Endothelial cell (in vitro differentiated cells): ENCODE results near the gene TMEM52. TPM values are rescaled to one million over a fixed set of nuclear protein-coding genes. Genes with fewer than 3 reads are reported as not detected.
A peak's percentile ranks its signal among the peaks of the same experiment; 100 is the strongest.

Experiments used
- DNase-seq: peaks from one replicate; pipeline ENCODE4 v3.0.0; 2021; ENCODE audit warnings: low spot score
- H3K27ac Mint-ChIP-seq: one replicate; pipeline ENCODE4 v1.8.0; 2021; ENCODE audit warnings: mixed read lengths, inconsistent platforms; ENCODE audit not compliant: unreplicated experiment
- H3K27me3 Mint-ChIP-seq: one replicate; pipeline ENCODE4 v1.8.0; 2021; ENCODE audit warnings: mild to moderate bottlenecking, moderate library complexity, mixed read lengths, inconsistent platforms; ENCODE audit not compliant: unreplicated experiment
- H3K36me3 Mint-ChIP-seq: one replicate; pipeline ENCODE4 v1.8.0; 2021; ENCODE audit warnings: mild to moderate bottlenecking, low read depth, mixed read lengths, inconsistent platforms; ENCODE audit not compliant: unreplicated experiment
- H3K4me1 Mint-ChIP-seq: one replicate; pipeline ENCODE4 v1.8.0; 2021; ENCODE audit warnings: mild to moderate bottlenecking, mixed read lengths, inconsistent platforms; ENCODE audit not compliant: unreplicated experiment
- H3K4me3 Mint-ChIP-seq: one replicate; pipeline ENCODE4 v1.8.0; 2021; ENCODE audit warnings: mild to moderate bottlenecking, mixed read lengths, inconsistent platforms; ENCODE audit not compliant: unreplicated experiment
- H3K9me3 Mint-ChIP-seq: one replicate; pipeline ENCODE4 v1.8.0; 2021; ENCODE audit warnings: mixed read lengths, inconsistent platforms; ENCODE audit not compliant: unreplicated experiment
- CTCF ChIP-seq: fragments of 200-600 bp; sonication (generic); IDR thresholded peaks from one replicate; pipeline ENCODE4 v1.5.0; 2021; ENCODE audit warnings: antibody characterized with exemption; ENCODE audit not compliant: unreplicated experiment
- total RNA-seq: library from RNA; stranded (reverse); fragmentation: NEBNext Ultra II Directional; extraction: Animal tissue kit (Norgen Biotek cat#: 25700); gene quantifications from one replicate; pipeline ENCODE4 v1.2.1, GENCODE V29; 2021; ENCODE audit not compliant: unreplicated experiment

The TMEM52 gene
- total RNA-seq, 1 donor from 2014 or later = 0.92 TPM

- peaks cover 38% of the 10 kb centered on the region for H3K4me1 Mint-ChIP-seq
- peaks cover 10% of the 10 kb centered on the region for H3K27me3 Mint-ChIP-seq
- TF ChIP-seq CTCF = no peak
- H3K27ac Mint-ChIP-seq = peak overlapping the region; percentile 1
- no peaks in the 10 kb centered on the region for H3K9me3 Mint-ChIP-seq
- H3K36me3 Mint-ChIP-seq = peaks cover 42% of the 10 kb centered on the region
- peak overlapping the region; percentile 66 for H3K4me3 Mint-ChIP-seq
- no peak for DNase-seq
Observed at GRCh38 chr1:1877865-1878436, 41.1 kb downstream of the TMEM52 start.

GRCh38 chr1:1876335-1876930 is 42.6 kb downstream of the TMEM52 start:
- TF ChIP-seq CTCF = no peak
- no peak overlapping the region for H3K4me3 Mint-ChIP-seq
- peaks cover 14% of the 10 kb centered on the region for H3K27me3 Mint-ChIP-seq
- H3K9me3 Mint-ChIP-seq = no peaks in the 10 kb centered on the region
- H3K27ac Mint-ChIP-seq = no peak overlapping the region
- peaks cover 53% of the 10 kb centered on the region for H3K36me3 Mint-ChIP-seq
- DNase-seq = no peak
- H3K4me1 Mint-ChIP-seq = peaks cover 42% of the 10 kb centered on the region

- Mint-ChIP-seq H3K27ac (no peak overlapping the region), H3K36me3 (peaks cover 53% of the 10 kb centered on the region), H3K4me3 (no peak overlapping the region), H3K9me3 (no peaks in the 10 kb centered on the region), H3K27me3 (peaks cover 13% of the 10 kb centered on the region), H3K4me1 (peaks cover 41% of the 10 kb centered on the region)
- no peak for TF ChIP-seq CTCF
- DNase-seq = no peak
Observed at GRCh38 chr1:1875932-1876331, 43.1 kb downstream of the TMEM52 start.

GRCh38 chr1:1874901-1875300 is 44.2 kb downstream of the TMEM52 start:
- Mint-ChIP-seq H3K36me3 (peaks cover 49% of the 10 kb centered on the region), H3K27ac (no peak overlapping the region), H3K4me1 (peaks cover 45% of the 10 kb centered on the region), H3K9me3 (no peaks in the 10 kb centered on the region), H3K4me3 (no peak overlapping the region), H3K27me3 (peaks cover 8% of the 10 kb centered on the region)
- no peak for DNase-seq
- TF ChIP-seq CTCF = no peak

DNA sequence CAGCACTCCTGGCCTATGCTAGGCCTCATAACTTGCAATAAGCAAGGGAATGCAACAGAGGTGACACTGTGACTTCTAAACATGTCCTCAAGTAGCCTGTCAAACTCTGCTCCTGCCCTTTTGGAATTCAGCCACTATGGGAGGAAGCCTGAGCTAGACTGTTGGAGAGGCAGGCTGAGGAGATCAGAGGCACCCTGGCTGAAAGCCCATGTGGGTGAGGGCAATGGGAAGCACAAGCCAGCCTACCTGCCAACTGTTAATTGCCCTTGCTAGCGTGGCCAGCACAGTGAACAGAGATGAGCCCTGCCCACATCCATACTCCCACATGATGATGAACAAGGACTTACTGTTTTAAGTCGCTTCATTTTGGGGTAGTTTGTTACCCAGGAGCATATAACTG is 45.9 kb downstream of the TMEM52 start:
- H3K27me3 Mint-ChIP-seq = peaks cover 8% of the 10 kb centered on the region
- no peak overlapping the region for H3K4me3 Mint-ChIP-seq
- no peak for DNase-seq
- H3K4me1 Mint-ChIP-seq = peaks cover 45% of the 10 kb centered on the region
- no peak for TF ChIP-seq CTCF
- no peaks in the 10 kb centered on the region for H3K9me3 Mint-ChIP-seq
- H3K27ac Mint-ChIP-seq = no peak overlapping the region
- peaks cover 38% of the 10 kb centered on the region for H3K36me3 Mint-ChIP-seq
